Measurements from ENCODE around the gene RCAN3.
"Not testable (repeated sequence)": the region's sequence is repeated elsewhere in the genome, so short reads cannot be mapped to it uniquely, and the experiment has no call there.

The RCAN3 gene

DNA sequence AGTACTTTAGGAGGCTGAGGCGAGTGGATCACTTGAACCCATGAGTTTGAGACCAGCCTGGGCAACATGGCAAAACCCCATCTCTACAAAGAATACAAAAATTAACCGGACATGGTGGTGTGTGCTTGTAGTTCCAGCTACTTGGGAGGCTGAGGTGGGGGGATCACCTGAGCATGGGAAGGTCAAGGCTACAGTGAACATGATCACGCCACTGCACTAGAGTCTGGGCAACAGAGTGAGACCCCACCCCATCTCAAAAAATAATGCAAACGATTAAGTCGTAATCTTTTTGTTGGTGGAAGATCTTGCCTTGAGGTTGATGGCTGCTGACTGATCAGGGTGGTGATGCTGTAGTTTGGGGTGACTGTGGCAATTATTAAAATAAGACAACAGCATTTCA is 6.3 kb downstream of the RCAN3 start:
- in situ Hi-C loops (cut with MboI; ENCODE audit: low sequenced_read_pairs) = no loop called here

DNA sequence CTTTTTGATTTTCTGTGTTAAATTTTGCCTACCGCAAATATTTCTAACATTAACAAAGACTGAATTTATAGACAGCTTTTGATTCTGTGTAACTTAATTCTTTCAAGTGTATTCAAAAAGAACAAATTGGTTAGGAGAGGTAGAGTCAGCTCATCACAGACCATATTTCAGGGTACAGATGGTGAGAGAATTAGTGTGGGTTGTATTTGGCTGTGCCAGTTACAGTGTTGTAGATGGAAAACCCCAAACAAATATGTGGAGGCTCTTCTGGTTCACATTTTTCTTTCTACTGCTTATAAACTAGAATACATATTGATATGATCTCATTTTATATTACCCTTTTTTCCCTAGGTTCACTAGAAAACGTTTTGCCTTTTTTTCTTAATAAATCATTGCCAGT is 11.1 kb downstream of the RCAN3 start:
- in situ Hi-C loops (cut with MboI; ENCODE audit: low sequenced_read_pairs) = no loop called here

DNA sequence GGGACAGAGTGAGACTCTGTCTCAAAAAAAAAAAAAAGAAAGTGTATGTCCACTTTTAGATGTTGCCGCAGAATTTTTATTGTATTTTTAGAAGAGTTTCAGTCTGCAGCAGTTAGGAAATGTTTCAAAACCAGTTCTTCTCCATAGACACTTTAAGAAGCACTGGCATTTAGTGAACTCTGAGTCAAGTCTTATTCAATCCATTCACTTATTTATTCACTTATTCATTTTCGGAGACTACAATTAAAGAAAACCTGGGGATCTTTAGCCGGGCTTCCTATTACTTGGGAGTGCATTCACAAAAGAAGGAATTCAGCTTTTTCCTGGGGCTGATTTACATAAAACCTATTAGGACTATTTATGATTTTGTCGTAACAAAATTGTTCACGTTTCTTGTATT is 12.3 kb downstream of the RCAN3 start:
- in situ Hi-C loops (cut with MboI; ENCODE audit: low sequenced_read_pairs) = no loop called here

DNA sequence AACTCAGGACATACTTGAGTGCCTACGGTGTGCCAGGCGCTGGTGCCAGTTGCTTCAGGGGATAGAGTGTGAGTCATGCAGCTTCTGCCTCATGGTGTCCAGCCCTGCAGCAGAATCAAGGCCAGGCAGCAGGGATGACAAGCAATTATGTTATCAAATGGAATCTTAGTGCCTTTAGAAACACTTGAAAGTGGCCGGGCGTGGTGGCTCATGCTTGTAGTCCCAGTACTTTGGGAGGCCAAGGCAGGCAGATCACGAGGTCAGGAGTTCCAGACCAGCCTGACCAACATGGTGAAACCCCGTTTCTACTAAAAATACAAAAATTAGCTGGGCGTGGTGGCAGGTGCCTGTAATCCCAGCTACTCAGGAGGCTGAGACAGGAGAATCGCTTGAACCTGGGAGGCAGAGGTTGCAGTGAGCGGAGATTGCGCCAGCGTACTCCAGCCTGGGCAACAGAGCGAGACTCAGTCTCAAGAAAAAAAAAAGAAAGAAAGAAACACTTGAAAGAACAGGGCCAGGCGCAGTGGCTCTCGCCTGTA is 13.1 kb downstream of the RCAN3 start:
- in situ Hi-C loops (cut with MboI; ENCODE audit: low sequenced_read_pairs) = not testable (repeated sequence)

DNA sequence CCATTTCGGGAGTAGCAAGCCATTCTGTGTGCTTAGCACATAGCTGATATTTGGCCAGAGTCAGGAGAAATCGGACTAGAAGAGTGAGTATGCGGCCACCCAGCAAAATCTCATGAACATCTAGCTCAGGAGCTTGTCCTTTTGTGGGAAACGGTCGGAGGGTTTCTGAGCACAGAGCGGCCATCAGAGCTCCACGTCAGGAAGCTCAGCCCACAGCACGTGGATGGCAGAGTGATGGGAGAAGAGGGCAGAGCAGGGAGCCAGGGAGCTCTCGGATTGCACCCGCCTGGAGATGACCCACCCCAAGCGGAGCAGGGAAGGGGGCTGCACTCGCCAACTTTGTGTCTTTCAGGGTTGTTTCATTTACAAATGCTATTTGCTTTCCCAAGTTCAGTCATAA is 13.9 kb downstream of the RCAN3 start:
- in situ Hi-C loops (cut with MboI; ENCODE audit: low sequenced_read_pairs) = no loop called here

DNA sequence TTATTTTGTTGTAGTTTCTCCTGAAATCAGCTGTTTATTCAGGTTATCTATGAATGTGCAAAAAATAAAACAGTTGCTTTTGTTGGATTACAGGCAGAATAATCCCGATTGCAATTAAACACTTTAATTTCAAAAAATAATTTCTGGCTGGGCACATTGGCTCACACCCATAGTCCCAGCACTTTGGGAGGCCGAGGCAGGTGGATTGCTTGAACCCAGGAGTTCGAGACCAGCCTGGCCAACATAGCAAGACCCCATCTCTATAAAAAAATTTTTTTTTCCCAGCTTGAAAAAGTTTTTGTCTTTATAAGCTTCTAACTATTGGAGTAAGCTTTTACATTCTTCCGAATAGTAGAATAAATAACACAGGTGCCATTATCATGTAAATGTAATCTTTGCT is 15.3 kb downstream of the RCAN3 start:
- in situ Hi-C loops (cut with MboI; ENCODE audit: low sequenced_read_pairs) = no loop called here

DNA sequence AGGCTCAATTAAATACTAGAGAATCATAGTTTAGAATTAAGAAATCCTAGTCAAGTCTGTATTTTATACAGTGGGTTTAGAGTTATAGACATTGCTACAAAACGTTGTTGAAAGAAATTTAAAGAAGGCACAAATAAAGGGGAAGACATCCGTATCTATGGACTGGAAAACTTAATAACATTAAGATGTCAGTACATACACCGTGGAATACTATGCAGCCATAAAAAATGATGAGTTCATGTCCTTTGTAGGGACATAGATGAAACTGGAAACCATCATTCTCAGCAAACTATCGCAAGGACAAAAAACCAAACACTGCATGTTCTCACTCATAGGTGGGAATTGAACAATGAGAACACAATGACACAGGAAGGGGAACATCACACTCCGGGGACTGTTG is 17.6 kb downstream of the RCAN3 start:
- in situ Hi-C loops (cut with MboI; ENCODE audit: low sequenced_read_pairs) = not testable (repeated sequence)

DNA sequence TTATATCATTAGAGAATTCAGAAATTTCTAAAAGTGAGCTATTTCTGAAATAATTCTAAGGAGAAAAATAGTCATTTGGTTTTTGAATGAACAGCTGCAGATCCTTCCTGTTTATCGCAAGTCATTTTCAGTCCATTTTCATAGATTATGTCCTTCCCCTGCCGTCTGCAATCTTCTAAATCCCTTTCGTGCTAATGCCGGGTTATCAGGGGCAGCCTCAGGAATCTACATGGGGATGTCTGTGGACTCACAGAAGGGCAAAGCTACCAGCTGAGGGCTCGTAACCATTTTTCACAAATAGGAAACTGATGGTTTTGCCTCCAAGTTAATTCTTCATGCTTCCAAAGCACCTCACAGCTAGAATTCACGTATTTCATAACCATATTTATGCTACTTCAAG is 23.0 kb downstream of the RCAN3 start:
- in situ Hi-C loops (cut with MboI; ENCODE audit: low sequenced_read_pairs) = no loop called here

DNA sequence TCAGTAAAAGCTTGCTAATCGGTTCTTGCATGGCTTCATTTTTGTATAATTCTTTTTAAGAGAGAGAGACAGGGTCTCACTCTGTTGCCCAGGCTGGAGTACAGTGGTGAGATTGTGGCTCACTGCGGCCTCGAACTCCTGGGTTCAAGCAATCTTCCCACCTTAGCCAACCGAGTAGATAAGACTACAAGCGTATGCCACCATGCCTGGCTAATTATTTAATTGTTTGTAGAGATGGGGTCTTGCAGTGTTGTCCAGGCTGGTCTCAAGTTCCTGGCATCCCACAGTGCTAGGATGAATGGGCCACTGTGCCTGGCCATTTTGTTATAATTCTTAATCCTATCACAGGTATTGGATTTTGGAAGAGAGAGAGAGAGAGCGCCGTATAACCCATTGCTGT is 23.4 kb downstream of the RCAN3 start:
- in situ Hi-C loops (cut with MboI; ENCODE audit: low sequenced_read_pairs) = no loop called here

DNA sequence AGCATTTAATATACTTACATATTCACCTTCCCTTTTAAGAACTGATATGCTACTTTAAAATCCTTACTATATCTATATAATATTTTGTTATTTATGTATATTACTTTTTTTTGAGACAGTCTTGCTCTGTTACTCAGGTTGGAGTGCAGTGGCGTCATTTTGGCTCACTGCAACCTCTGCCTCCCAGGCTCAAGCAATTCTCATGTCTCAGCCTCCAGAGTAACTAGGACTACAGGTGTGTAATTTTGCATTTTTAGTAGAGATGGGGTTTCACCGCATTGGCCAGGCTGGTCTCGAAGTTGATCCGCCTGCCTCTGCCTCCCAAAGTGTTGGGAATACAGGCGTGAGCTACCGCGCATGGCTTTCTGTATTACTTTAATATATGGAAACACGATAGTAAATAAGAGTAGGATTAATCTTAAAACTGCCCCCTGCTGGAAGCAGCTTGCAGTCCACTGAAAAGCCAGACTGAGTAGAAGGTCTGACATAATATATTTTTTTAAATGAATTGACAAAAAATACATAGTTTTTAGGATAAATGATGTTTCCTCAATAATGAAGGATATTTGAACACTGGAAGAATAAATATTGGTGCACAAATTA is 24.4 kb downstream of the RCAN3 start:
- in situ Hi-C loops (cut with MboI; ENCODE audit: low sequenced_read_pairs) = no loop called here

DNA sequence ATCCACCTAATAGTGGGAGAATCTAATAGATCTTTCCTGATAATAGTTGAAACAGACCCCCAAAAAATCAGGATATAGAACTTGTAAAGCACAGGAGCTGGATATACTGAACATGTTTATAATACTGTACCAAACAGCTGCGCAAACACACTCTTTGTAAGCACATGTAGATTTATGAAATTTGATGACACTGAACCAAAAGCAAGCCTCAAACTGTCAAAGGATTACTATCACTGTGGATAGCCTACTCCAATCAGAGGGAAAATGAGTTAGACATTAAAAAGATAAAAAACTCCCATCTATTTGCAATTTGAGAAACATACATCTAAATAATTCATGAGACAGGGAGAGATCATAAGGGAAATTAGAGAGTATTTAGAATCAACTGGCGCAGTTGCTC is 26.1 kb downstream of the RCAN3 start:
- in situ Hi-C loops (cut with MboI; ENCODE audit: low sequenced_read_pairs) = no loop called here

DNA sequence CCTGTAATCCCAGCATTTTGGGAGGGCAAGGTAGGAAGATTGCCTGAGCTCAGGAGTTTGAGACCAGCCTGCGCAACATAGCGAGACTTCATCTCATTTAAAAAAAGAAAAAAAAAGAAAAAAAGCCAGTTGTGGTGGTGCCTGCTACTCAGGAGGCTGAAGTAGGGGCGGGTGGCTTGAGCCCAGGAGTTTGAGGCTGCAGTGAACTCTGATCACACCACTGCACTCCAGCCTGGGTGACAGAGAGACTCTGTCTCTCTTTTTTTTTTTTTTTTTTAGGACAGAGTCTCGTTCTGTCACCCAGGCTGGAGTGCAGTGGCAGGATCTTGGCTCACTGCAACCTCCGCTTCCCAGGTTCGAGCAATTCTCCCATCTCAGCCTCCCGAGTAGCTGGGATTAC is 26.7 kb downstream of the RCAN3 start:
- in situ Hi-C loops (cut with MboI; ENCODE audit: low sequenced_read_pairs) = not testable (repeated sequence)

DNA sequence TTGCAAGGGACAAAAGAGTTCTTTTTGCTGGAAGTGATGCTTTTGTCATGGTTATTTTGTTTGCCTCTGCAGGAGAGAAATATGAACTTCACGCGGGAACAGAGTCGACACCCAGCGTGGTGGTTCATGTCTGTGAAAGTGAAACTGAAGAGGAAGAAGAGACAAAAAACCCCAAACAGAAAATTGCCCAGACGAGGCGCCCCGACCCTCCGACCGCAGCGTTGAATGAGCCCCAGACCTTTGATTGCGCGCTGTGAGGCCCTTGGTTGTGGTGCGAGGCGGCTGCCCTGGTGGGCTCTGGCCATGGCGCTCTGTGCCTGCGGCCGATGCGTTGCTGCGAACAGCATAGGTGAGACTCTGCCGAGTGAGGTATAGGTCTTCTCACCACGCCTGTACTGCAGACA is 32.4 kb downstream of the RCAN3 start:
- in situ Hi-C loops (cut with MboI; ENCODE audit: low sequenced_read_pairs) = no loop called here

DNA sequence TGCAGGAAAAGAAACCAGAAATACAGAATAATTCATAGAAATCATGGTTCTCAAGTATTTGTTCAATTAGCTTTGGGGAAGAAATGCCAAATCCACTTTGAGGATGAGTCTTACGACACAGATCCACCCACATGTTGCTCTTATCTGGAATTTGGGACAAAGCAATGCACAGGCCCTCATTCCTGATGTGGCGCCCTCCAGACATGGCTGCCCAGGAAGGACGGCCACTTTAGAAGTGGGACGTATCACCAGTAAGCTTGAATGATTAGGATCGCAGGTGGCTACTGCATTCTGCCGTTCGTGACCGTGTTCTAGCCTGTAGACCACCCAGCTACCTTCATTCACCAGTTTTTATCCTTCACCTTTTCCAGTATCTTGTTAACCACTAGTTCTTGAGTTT is 33.1 kb downstream of the RCAN3 start:
- in situ Hi-C loops (cut with MboI; ENCODE audit: low sequenced_read_pairs) = no loop called here

DNA sequence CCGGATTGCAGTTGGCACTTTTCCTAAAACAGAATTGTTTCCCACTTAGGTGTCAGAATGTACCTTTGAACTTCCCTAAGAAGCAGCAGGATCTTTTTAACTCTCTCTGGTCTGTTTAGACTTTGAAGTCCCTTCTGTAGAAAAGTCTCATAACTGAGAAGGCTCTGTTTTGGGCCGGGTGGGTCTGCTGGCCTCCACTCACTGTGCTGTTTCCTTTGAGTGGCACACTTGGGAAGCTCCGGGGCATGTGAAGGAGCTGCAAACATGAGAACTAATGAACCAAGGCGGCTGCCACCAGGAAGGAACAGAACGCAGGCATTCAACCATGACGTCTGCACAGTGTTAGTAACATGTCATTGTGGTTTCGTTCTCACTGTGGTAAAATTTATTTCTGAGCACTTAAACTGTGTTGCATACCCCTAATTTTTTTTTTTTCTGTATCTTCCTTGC is 33.8 kb downstream of the RCAN3 start:
- in situ Hi-C loops (cut with MboI; ENCODE audit: low sequenced_read_pairs) = no loop called here

DNA sequence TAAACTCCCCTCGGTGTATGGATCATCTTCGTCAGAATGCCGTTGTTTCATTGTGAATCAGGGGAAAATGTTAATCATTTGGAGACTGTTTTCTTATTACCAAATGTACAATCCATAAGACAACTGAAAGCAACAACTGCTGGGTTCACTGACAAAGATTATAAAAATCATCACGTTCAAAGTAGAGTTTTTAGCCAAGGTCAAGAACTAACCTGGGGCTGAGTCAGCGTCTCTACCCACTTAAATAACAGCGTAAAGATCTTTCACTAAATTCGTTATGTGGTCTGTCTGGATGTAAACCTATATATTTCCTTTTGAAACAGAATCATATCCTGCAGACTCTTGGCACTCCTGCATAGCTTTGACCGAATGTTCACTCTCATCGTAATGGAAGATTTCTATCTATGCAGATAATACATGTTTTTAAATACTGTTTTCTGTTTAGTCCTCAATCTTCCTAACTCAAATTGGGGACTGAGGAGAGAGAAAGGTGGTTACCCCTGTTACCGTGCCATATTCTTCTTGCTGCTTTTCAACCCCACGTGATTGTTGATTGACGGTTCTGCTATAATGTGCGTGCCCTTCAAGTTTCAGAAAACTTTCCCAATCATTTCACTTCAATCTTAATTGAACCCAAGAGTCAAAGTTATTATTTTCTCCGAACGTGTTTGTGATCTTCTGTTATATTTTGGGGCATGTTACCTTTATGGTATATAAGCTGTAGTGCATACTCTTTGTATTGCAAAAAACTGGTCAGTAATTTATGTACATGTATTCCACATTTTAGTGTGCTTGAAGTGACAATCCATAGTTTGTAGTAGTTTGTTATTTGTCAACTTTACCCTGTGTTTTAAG is 37.6 kb downstream of the RCAN3 start:
- in situ Hi-C loops (cut with MboI; ENCODE audit: low sequenced_read_pairs) = no loop called here

DNA sequence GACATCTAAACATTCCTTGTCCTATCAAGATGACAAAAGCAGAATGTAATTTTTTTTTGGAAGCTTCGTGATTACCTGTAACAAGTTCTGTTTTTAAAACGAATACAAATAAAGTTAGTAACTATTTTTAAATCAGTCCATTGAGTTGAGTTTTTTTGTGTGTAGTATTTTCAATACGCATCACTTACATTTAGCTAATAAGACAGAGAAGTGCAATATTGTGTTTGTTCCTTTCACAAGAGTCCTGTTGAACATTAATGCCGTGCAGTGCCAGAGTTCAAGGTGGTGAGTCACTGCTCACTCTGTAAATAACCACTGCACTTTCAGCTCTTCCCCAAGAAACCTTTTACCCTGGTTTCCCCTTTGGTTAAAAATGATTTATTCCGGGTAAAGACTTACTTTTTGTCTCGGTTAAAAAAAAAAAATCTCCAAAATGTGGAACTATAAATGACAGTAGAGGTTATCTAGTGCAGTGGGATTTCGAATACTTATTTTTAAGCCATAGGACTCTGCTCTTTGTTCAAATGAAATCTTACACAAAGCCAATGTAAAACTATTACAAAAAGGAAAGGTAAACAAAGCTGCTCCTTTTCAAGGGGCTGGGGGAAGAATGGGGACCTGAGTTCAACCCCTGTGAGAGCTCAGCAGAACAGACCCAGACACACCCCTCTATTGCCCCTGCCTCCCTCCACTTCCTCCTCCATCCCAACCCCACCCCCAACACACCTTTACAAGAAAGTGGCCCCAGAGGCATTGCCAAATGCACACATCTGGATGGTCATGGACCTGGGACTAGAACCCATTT is 38.5 kb downstream of the RCAN3 start:
- in situ Hi-C loops (cut with MboI; ENCODE audit: low sequenced_read_pairs) = no loop called here

DNA sequence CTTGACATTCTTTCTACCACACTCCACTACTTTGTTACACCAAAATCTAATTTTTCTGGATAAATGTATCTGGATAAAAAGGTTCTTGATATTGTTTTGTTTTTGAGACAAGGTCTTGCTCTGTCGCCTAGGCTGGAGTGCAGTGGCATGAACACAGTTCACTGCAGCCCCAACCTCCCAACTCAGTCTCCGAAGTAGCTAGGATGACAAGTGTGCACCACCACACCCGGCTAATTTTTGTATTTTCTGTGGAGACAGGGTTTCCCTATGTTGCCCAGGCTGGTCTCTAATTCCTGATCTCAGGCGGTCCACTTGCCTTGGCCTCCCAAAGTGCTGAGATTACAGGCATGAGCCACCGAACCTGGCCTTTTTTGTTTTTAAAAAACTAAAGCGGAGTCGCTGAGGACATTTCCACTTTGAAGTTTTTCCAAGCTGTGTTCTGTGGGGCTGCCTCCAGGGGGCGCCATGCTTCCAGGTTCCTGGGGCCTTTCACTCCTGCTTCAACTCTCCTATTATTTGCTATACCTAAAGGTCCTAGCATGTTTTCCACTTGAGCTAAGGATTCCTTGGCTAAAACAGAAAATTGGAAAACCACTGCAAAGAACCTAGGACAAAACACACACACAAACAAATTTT is 39.2 kb downstream of the RCAN3 start:
- in situ Hi-C loops (cut with MboI; ENCODE audit: low sequenced_read_pairs) = no loop called here

DNA sequence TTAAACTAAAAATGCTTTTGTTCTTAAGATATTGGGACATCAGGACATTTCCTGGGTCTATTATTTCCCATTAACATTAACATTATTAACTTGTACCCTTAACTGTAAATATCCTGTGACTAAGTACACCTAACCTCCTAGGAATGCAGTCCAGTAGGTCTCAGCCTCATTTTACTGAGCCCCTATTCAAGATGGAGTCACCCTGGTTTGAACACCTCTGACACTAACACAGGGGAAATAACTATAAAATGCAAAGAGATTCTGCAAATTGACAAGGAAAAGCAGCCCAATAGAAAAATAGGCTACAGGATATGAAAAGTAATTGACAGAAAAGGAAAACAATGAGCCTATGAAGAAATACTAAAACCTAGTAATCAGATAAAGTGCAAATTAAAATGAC is 41.6 kb downstream of the RCAN3 start:
- in situ Hi-C loops (cut with MboI; ENCODE audit: low sequenced_read_pairs) = no loop called here

DNA sequence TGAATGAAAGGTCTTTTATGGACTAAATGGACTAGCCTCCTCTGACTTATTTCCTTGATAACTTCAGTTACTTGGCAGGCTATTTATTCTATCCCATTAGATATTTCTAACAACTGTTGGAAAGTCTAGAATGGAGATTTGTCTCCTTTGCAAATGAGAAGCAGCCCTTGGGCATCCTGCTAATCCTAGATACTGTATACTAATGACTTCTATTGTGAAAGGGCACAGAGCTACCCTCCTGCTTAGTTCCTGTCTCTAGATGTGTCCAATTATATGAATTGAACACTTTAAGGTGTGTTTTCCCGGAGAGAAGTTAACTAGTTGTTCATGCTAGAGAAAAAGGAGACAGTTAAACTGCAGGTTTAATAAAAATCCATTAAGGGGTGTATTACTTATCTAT is 43.0 kb downstream of the RCAN3 start:
- in situ Hi-C loops (cut with MboI; ENCODE audit: low sequenced_read_pairs) = no loop called here

DNA sequence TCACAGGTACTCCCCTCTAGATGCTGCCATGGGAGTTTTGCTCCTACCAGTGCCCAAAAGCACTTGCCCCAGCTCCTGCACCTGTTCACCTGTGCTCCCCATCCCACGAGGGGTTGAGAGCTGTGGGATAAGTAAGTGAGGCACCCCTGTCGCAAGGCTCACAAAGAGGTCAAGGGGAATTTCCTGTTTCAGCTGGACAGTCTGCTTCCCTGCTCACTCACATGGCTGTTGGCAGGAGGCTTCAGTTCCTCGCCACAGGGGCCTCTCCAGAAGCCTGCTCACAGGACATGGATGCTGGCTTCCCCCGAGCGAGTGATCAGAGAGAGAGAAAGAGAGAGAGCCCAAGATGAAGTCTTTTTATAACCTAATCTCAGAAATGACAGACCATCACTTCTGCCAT is 44.6 kb downstream of the RCAN3 start:
- in situ Hi-C loops (cut with MboI; ENCODE audit: low sequenced_read_pairs) = no loop called here
